C4-2B (cell line): ENCODE measurements around the gene NBDY.

Experiments
- ZFX ChIP-seq: fragments of 450-650 bp; IDR thresholded peaks from 2 replicates; pipeline ENCODE4 v1.6.1; 2017
- TF ChIP-seq, protein P1 (sequence below): fragments of 450-650 bp; conservative IDR thresholded peaks from 2 replicates; pipeline ENCODE4 v1.5.1; 2017; ENCODE audit warnings: mild to moderate bottlenecking

DNA sequence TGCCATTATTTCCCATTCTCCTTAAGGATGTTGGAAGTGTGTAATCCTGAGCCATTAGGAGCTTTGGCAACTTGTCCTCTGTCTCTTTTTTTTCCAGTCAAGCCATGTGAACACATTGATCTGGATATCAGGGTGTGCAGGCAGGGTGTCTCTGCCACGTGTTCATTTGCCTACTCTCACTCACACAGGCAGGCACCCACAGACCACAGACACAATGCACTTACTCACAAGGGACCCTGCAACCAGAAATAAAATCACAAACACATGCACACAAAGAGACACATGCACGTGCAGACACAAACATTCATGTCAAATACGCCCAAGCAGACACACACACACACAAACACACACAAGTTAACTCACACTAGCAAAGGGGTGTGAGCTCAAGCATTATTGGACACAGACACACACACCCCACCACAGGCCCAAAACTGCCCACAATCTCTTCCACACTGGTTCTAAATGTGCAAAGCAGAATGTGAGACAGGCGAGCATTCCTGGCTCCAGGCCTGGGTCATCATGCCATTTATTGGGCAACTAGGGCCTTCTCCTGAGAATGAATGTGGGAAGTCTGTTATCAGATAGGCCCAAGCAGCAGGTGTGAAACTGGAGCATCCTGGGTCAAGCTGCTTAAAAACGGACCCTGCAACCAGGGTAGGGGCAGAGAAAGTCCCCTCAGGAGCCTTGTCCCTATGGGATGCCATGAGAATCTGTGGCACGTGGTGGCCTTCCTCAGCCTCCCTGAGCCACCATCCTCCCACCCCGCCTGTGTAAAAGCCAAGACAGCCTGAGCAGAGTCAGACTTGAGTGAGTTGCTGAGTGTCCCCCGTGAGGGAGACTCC is 63.4 kb downstream of the NBDY start:
- TF ChIP-seq, protein P1, sequence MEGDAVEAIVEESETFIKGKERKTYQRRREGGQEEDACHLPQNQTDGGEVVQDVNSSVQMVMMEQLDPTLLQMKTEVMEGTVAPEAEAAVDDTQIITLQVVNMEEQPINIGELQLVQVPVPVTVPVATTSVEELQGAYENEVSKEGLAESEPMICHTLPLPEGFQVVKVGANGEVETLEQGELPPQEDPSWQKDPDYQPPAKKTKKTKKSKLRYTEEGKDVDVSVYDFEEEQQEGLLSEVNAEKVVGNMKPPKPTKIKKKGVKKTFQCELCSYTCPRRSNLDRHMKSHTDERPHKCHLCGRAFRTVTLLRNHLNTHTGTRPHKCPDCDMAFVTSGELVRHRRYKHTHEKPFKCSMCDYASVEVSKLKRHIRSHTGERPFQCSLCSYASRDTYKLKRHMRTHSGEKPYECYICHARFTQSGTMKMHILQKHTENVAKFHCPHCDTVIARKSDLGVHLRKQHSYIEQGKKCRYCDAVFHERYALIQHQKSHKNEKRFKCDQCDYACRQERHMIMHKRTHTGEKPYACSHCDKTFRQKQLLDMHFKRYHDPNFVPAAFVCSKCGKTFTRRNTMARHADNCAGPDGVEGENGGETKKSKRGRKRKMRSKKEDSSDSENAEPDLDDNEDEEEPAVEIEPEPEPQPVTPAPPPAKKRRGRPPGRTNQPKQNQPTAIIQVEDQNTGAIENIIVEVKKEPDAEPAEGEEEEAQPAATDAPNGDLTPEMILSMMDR, result no peak
- TF ChIP-seq ZFX, result no peak
